Fibroblast of lung (primary cell): ENCODE measurements around the gene WWC2. TPM values are rescaled to one million over a fixed set of nuclear protein-coding genes. Genes with fewer than 3 reads are reported as not detected.
A peak's percentile ranks its signal among the peaks of the same experiment; 100 is the strongest.

ENCODE experiments used
- DNase-seq, 2 donors: peaks; one replicate each; pipeline versions ENCODE4 v3.0.0 to v3.0.0-alpha.2; 2010; ENCODE audit warnings: low read depth in 2 of 2
- H2AFZ ChIP-seq: 2 replicates; pipeline ENCODE4 v1.5.1; 2012; ENCODE audit warnings: low read length, control low read depth, inconsistent platforms
- H3K27ac ChIP-seq: 2 replicates; pipeline ENCODE4 v1.5.1; 2011; ENCODE audit warnings: low read length, control low read depth; ENCODE audit not compliant: insufficient read depth
- H3K27me3 ChIP-seq: 2 replicates; pipeline ENCODE4 v1.5.1; 2011; ENCODE audit warnings: mild to moderate bottlenecking, low read length; ENCODE audit not compliant: control insufficient read depth, insufficient read depth
- H3K36me3 ChIP-seq: 2 replicates; pipeline ENCODE4 v1.5.1; 2011; ENCODE audit warnings: low read length; ENCODE audit not compliant: control insufficient read depth, insufficient read depth
- H3K4me1 ChIP-seq: 2 replicates; pipeline ENCODE4 v1.5.1; 2011; ENCODE audit warnings: low read length; ENCODE audit not compliant: control insufficient read depth, insufficient read depth; ENCODE audit errors: extremely low read depth
- H3K4me2 ChIP-seq: 2 replicates; pipeline ENCODE4 v1.5.1; 2011; ENCODE audit warnings: low read length, control low read depth; ENCODE audit not compliant: insufficient read depth; ENCODE audit errors: extremely low read depth
- H3K4me3 ChIP-seq, 4 experiments: fragments of 200-600 bp in 1 of 4; sonication (generic) in 1 of 4; replicated peaks in 1 of 4; 2 replicates each; pipeline ENCODE4 v1.5.1; 2011 to 2016; ENCODE audit warnings: low read length in 4 of 4, low read depth in 3 of 4, mild to moderate bottlenecking in 3 of 4, control low read depth in 2 of 4, inconsistent platforms in 1 of 4, mixed read lengths in 1 of 4; ENCODE audit not compliant: insufficient read depth in 1 of 4; ENCODE audit errors: control extremely low read depth in 1 of 4
- H3K79me2 ChIP-seq: 2 replicates; pipeline ENCODE4 v1.5.1; 2012; ENCODE audit warnings: mild to moderate bottlenecking, low read length, inconsistent platforms; ENCODE audit not compliant: control insufficient read depth, insufficient read depth
- H3K9ac ChIP-seq: 2 replicates; pipeline ENCODE4 v1.5.1; 2011; ENCODE audit warnings: mild to moderate bottlenecking, low read length, control low read depth; ENCODE audit not compliant: insufficient read depth
- H3K9me3 ChIP-seq: 2 replicates; pipeline ENCODE4 v1.5.1; 2012; ENCODE audit warnings: low read depth, low read length; ENCODE audit not compliant: control insufficient read depth, insufficient read depth
- H4K20me1 ChIP-seq: 2 replicates; pipeline ENCODE4 v1.5.1; 2011; ENCODE audit warnings: low read length; ENCODE audit not compliant: control insufficient read depth, insufficient read depth; ENCODE audit errors: extremely low read depth
- CTCF ChIP-seq, 2 donors: IDR thresholded peaks in 1 of 2; conservative IDR thresholded peaks in 1 of 2; 1 replicate in 1 of 2; 2 replicates in 1 of 2; pipeline ENCODE4 v1.5.1; 2011 to 2012; ENCODE audit warnings: low read length in 2 of 2, control low read depth in 1 of 2, inconsistent platforms in 1 of 2, low read depth in 1 of 2, mild to moderate bottlenecking in 1 of 2
- EZH2 ChIP-seq: IDR thresholded peaks from 2 replicates; pipeline ENCODE4 v1.5.1; 2012; ENCODE audit warnings: low read length, control low read depth, mild to moderate bottlenecking; ENCODE audit errors: missing control alignments
- polyA plus RNA-seq, 2 donors: library from polyadenylated mRNA; depleted of rRNA in 1 of 2; stranded (reverse) in 1 of 2; unstranded in 1 of 2; fragments of >200 nt; gene quantifications; 2 replicates each; pipeline ENCODE4 v1.2.1, GENCODE V29; 2011 to 2012; ENCODE audit warnings: missing spikeins in 1 of 2
- total RNA-seq: library from RNA; depleted of rRNA; stranded (reverse); fragments of >200 nt; gene quantifications from 2 replicates; pipeline ENCODE4 v1.2.1, GENCODE V29; 2014

Gene WWC2
- total and polyA plus RNA-seq, 2 donors (not counting 1 experiment from before 2014, with no cell fraction given), result 31.6 to 34.0 TPM

GRCh38 chr4:183101956-183102480, 3.0 kb downstream of the WWC2 start:
- H3K4me1 ChIP-seq, result no peaks in the 10 kb centered on the region
- H3K9ac ChIP-seq, result no peak overlapping the region
- H3K27ac ChIP-seq, result no peak overlapping the region
- H3K9me3 ChIP-seq, result no peaks in the 10 kb centered on the region
- peak overlapping the region; percentile 96 for H3K4me2 ChIP-seq
- H2AFZ ChIP-seq, result no peak overlapping the region
- no peaks in the 10 kb centered on the region for H3K27me3 ChIP-seq
- DNase-seq, result no peak
- no peak for TF ChIP-seq CTCF (conservative IDR thresholded peaks at IDR 0.05 in 1 of 2, IDR thresholded peaks at IDR 0.05 in 1 of 2; ENCODE audit: low read depth in 1 of 2, low read length in 2 of 2)
- no peak for TF ChIP-seq EZH2
- no peaks in the 10 kb centered on the region for H4K20me1 ChIP-seq
- H3K4me3 ChIP-seq, result no peak overlapping the region
- no peaks in the 10 kb centered on the region for H3K36me3 ChIP-seq
- peaks cover 70% of the 10 kb centered on the region for H3K79me2 ChIP-seq

GRCh38 chr4:183105092-183105491, 6.0 kb downstream of the WWC2 start:
- H4K20me1 ChIP-seq, result no peaks in the 10 kb centered on the region
- H3K9me3 ChIP-seq, result no peaks in the 10 kb centered on the region
- peaks cover 85% of the 10 kb centered on the region for H3K79me2 ChIP-seq
- H3K9ac ChIP-seq, result no peak overlapping the region
- DNase-seq, result no peak
- no peaks in the 10 kb centered on the region for H3K4me1 ChIP-seq
- H3K27me3 ChIP-seq, result no peaks in the 10 kb centered on the region
- no peaks in the 10 kb centered on the region for H3K36me3 ChIP-seq
- H3K4me3 ChIP-seq, result no peak overlapping the region
- no peak overlapping the region for H2AFZ ChIP-seq
- TF ChIP-seq CTCF (conservative IDR thresholded peaks at IDR 0.05 in 1 of 2, IDR thresholded peaks at IDR 0.05 in 1 of 2; ENCODE audit: low read depth in 1 of 2, low read length in 2 of 2) (no peak), EZH2 (no peak)
- no peak overlapping the region for H3K4me2 ChIP-seq
- H3K27ac ChIP-seq, result no peak overlapping the region

GRCh38 chr4:183106839-183107238, 7.8 kb downstream of the WWC2 start:
- H3K27me3 ChIP-seq, result no peaks in the 10 kb centered on the region
- H3K4me1 ChIP-seq, result no peaks in the 10 kb centered on the region
- H3K9ac ChIP-seq, result no peak overlapping the region
- no peak overlapping the region for H3K27ac ChIP-seq
- TF ChIP-seq EZH2 (no peak), CTCF (conservative IDR thresholded peaks at IDR 0.05 in 1 of 2, IDR thresholded peaks at IDR 0.05 in 1 of 2; ENCODE audit: low read depth in 1 of 2, low read length in 2 of 2) (no peak)
- H4K20me1 ChIP-seq, result no peaks in the 10 kb centered on the region
- H3K36me3 ChIP-seq, result no peaks in the 10 kb centered on the region
- peaks cover 79% of the 10 kb centered on the region for H3K79me2 ChIP-seq
- H3K9me3 ChIP-seq, result no peaks in the 10 kb centered on the region
- no peak overlapping the region for H3K4me2 ChIP-seq
- no peak overlapping the region for H2AFZ ChIP-seq
- DNase-seq, result no peak
- H3K4me3 ChIP-seq, result no peak overlapping the region
